Loucy (cell line): ENCODE measurements around the gene PPP2R5E.

ENCODE experiments used
- H2AFZ ChIP-seq: fragments of 200-600 bp; sonication (generic); 2 replicates; pipeline ENCODE4 v1.6.0; 2016; ENCODE audit warnings: antibody characterized with exemption, mild to moderate bottlenecking, low read length, moderate library complexity
- H3F3A ChIP-seq: fragments of 200-600 bp; 2 replicates; pipeline ENCODE4 v1.6.0; 2016; ENCODE audit warnings: antibody characterized with exemption, low read depth, mild to moderate bottlenecking
- H3K27me3 ChIP-seq: fragments of 200-600 bp; sonication (generic); 2 replicates; pipeline ENCODE4 v1.6.1; 2014; ENCODE audit warnings: low read length, mild to moderate bottlenecking; ENCODE audit not compliant: insufficient read depth, poor library complexity, severe bottlenecking
- H3K36me3 ChIP-seq: fragments of 200-600 bp; sonication (generic); 2 replicates; pipeline ENCODE4 v1.6.1; 2016; ENCODE audit warnings: low read length; ENCODE audit not compliant: insufficient read depth
- H3K4me1 ChIP-seq: fragments of 200-600 bp; sonication (generic); 2 replicates; pipeline ENCODE4 v1.5.1; 2014; ENCODE audit warnings: low read length, mild to moderate bottlenecking; ENCODE audit not compliant: insufficient read depth, poor library complexity, severe bottlenecking
- H3K4me2 ChIP-seq: fragments of 200-600 bp; sonication (generic); 2 replicates; pipeline ENCODE4 v1.6.0; 2014; ENCODE audit warnings: antibody characterized with exemption, low read length, low read depth, mild to moderate bottlenecking; ENCODE audit not compliant: poor library complexity, severe bottlenecking
- H3K4me3 ChIP-seq: fragments of 200-600 bp; sonication (generic); 2 replicates; pipeline ENCODE4 v1.5.1; 2014; ENCODE audit warnings: low read length, mild to moderate bottlenecking, mixed read lengths; ENCODE audit not compliant: poor library complexity, severe bottlenecking
- H3K79me2 ChIP-seq: fragments of 200-600 bp; sonication (generic); 2 replicates; pipeline ENCODE4 v1.6.1; 2014; ENCODE audit warnings: low read length; ENCODE audit not compliant: insufficient read depth
- H3K9ac ChIP-seq: fragments of 200-600 bp; sonication (generic); 2 replicates; pipeline ENCODE4 v1.6.0; 2014; ENCODE audit warnings: mild to moderate bottlenecking, low read depth, low read length, moderate library complexity; ENCODE audit not compliant: poor library complexity, severe bottlenecking
- H3K9me2 ChIP-seq: fragments of 200-600 bp; sonication (generic); replicated peaks from 2 replicates; pipeline ENCODE4 v1.6.1; 2016; ENCODE audit warnings: low read depth, low read length, mixed read lengths
- H3K9me3 ChIP-seq: fragments of 200-600 bp; sonication (generic); 2 replicates; pipeline ENCODE4 v1.6.1; 2014; ENCODE audit warnings: mild to moderate bottlenecking, antibody characterized with exemption, low read length, low read depth; ENCODE audit not compliant: insufficient read depth
- H4K20me1 ChIP-seq: fragments of 200-600 bp; sonication (generic); 2 replicates; pipeline ENCODE4 v1.6.0; 2014; ENCODE audit warnings: antibody characterized with exemption, low read length, mild to moderate bottlenecking; ENCODE audit not compliant: insufficient read depth, poor library complexity, severe bottlenecking
- CTCF ChIP-seq: fragments of 200-600 bp; sonication (generic); conservative IDR thresholded peaks from 2 replicates; pipeline ENCODE4 v1.5.1; 2014; ENCODE audit warnings: mild to moderate bottlenecking, antibody characterized with exemption, low read length
- EZH2phosphoT487 ChIP-seq: fragments of 200-600 bp; IDR thresholded peaks from 2 replicates; pipeline ENCODE4 v1.6.1; 2018; ENCODE audit warnings: antibody characterized with exemption, mild to moderate bottlenecking, moderate library complexity, borderline replicate concordance

Gene PPP2R5E

GRCh38 chr14:63345826-63346225 lies 197.4 kb downstream of the PPP2R5E start:
- Histone ChIP-seq H3F3A (no peaks in the 10 kb centered on the region), H3K9me2 (no peaks in the 10 kb centered on the region), H3K27me3 (no peaks in the 10 kb centered on the region), H3K79me2 (no peaks in the 10 kb centered on the region), H3K4me3 (no peak overlapping the region), H3K9ac (no peak overlapping the region), H3K4me1 (no peaks in the 10 kb centered on the region), H2AFZ (no peak overlapping the region), H4K20me1 (no peaks in the 10 kb centered on the region), H3K9me3 (no peaks in the 10 kb centered on the region), H3K4me2 (no peak overlapping the region), H3K36me3 (no peaks in the 10 kb centered on the region)
- TF ChIP-seq EZH2phosphoT487 = no peak
- TF ChIP-seq CTCF = no peak

- Histone ChIP-seq H3K4me3 (no peak overlapping the region), H4K20me1 (no peaks in the 10 kb centered on the region), H3K4me1 (no peaks in the 10 kb centered on the region), H3K4me2 (no peak overlapping the region), H2AFZ (no peak overlapping the region), H3F3A (no peaks in the 10 kb centered on the region), H3K9me2 (no peaks in the 10 kb centered on the region), H3K27me3 (no peaks in the 10 kb centered on the region), H3K9me3 (no peaks in the 10 kb centered on the region), H3K9ac (no peak overlapping the region), H3K36me3 (no peaks in the 10 kb centered on the region), H3K79me2 (no peaks in the 10 kb centered on the region)
- TF ChIP-seq CTCF (no peak), EZH2phosphoT487 (no peak)
Observed at GRCh38 chr14:63344336-63344735, 198.8 kb downstream of the PPP2R5E start.

- no peaks in the 10 kb centered on the region for H3K79me2 ChIP-seq
- H3K9ac ChIP-seq = no peak overlapping the region
- H3K27me3 ChIP-seq = no peaks in the 10 kb centered on the region
- H3K9me3 ChIP-seq = no peaks in the 10 kb centered on the region
- no peak overlapping the region for H3K4me2 ChIP-seq
- no peak overlapping the region for H2AFZ ChIP-seq
- no peaks in the 10 kb centered on the region for H3K9me2 ChIP-seq
- H3K4me3 ChIP-seq = no peak overlapping the region
- H3F3A ChIP-seq = no peaks in the 10 kb centered on the region
- TF ChIP-seq EZH2phosphoT487 (no peak), CTCF (no peak)
- no peaks in the 10 kb centered on the region for H4K20me1 ChIP-seq
- H3K36me3 ChIP-seq = no peaks in the 10 kb centered on the region
- H3K4me1 ChIP-seq = no peaks in the 10 kb centered on the region
Observed at GRCh38 chr14:63343878-63344277, 199.3 kb downstream of the PPP2R5E start.
